A549 treated with DMSO at 1 μM for 4 hours (cell line): ENCODE data around the gene HAND1. TPM values are rescaled to one million over a fixed set of nuclear protein-coding genes. Genes with fewer than 3 reads are reported as not detected.

ENCODE experiments used
- total RNA-seq: library from RNA; stranded (reverse); fragments of 200-300 nt; extraction: Qiagen RNA extraction; gene quantifications from 5 replicates; pipeline ENCODE4 v1.2.3, GENCODE V29; 2022; ENCODE audit warnings: low read depth

The HAND1 gene
- 0.22 to 0.34 TPM (median 0.31 TPM) in 5 replicates for total RNA-seq

DNA sequence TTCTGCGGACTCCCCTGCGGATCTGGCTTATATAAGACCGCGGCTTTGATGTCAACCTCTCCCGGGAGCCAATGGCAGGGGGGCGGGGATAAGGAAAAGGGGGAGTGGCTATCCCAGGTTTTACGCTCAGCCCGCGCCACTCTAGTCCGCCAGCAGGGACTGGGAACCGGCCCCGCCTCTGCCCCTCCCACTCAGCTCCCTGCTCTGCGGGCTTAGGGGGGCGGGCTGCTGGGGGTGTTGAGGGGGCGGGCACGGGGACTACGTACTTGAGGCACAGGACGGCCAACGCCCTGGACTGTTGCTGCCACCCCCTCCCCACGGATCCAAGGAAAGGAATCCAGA, at the start of gene HAND1:
TSS of gene HAND1 (minus strand) at position 4 of the 342 bp plus-strand sequence. CDS start 219 bp downstream, outside the sequence.

DNA sequence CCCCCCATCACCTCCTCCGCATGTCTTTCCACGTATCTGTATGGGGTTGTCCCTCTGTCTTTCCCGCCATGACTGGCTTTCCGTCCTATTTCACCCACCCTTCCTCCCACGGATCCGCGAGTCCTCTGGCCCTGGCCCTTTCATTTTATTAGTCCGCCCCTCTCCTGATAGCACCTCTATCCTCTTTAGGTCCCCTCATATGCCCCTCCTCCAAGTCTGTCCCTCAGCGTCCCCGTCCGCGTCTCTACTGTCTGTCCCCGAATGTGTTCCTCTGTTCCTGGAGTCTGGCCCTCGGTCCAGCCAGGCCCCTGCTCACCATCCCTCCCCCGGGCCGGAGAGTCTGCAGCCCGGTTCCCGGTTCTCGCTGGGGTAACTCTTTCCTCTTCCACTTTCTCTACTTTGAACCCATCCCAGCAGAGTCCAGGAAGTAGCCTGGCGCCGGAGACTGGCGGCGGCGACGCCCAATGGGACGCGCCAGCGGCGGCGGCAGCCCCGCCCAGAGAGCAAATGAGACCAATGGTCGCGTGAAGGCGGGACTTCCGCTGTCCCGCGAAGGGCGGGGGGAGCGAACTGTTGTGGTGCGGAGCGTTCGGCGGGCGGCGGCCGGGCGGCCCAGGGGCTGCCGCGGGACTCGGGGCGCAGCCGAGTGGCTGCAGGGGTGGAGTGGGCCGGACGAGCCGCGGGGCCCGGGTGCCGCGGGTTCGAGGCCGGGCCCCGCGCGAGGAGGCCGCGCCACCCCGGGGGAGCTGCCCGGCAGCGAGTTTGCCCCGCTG, 32.4 kb downstream of the HAND1 start, which contains the start of gene SAP30L:
TSS of gene SAP30L (plus strand) at position 576 of the 773 bp plus-strand sequence. CDS start 608 bp downstream, outside the sequence.

Other genes starting within 250 kb of the HAND1 start
- 23.7 to 41.1 TPM (median 33.7 TPM) in 5 replicates for gene SAP30L, start 32.2 kb downstream of the HAND1 start, total RNA-seq